OCI-LY3 (cell line): Measurements from ENCODE around the gene TTLL5.

Source experiments
- H2AFZ ChIP-seq: fragments of 200-600, 300-600 bp; shearing (Covaris generic); 2 replicates; pipeline ENCODE4 v1.6.0; 2014; ENCODE audit warnings: antibody characterized with exemption, low read depth, low read length
- H3K27ac ChIP-seq: fragments of 200-600, 300-600 bp; sonication (generic); 2 replicates; pipeline ENCODE4 v1.5.1; 2014; ENCODE audit warnings: mild to moderate bottlenecking, low read length, moderate library complexity, mixed read lengths
- H3K27me3 ChIP-seq: fragments of 200-600, 300-600 bp; sonication (generic); 2 replicates; pipeline ENCODE4 v1.6.1; 2014; ENCODE audit warnings: low read depth, low read length, mixed read lengths
- H3K36me3 ChIP-seq: fragments of 200-600, 300-600 bp; sonication (generic); replicated peaks from 2 replicates; pipeline ENCODE3; 2014; ENCODE audit warnings: low read depth, low read length, mixed read lengths
- H3K4me1 ChIP-seq: fragments of 300-600, 200-600 bp; sonication (generic); 2 replicates; pipeline ENCODE4 v1.6.1; 2014; ENCODE audit warnings: low read length, mixed read lengths
- H3K4me2 ChIP-seq: fragments of 200-600, 300-600 bp; sonication (generic); 2 replicates; pipeline ENCODE4 v1.6.1; 2014; ENCODE audit warnings: low read length, mixed read lengths
- H3K4me3 ChIP-seq: fragments of 300-600, 200-600 bp; sonication (generic); 2 replicates; pipeline ENCODE4 v1.5.1; 2014; ENCODE audit warnings: antibody characterized with exemption, mild to moderate bottlenecking, low read length, moderate library complexity
- H3K79me2 ChIP-seq: fragments of 300-600, 200-600 bp; shearing (Covaris generic); 2 replicates; pipeline ENCODE4 v1.6.1; 2014; ENCODE audit warnings: mild to moderate bottlenecking, low read length, mixed read lengths
- H3K9ac ChIP-seq: fragments of 300-600, 200-600 bp; shearing (Covaris generic); 2 replicates; pipeline ENCODE4 v1.6.0; 2014; ENCODE audit warnings: mild to moderate bottlenecking, low read length, moderate library complexity
- H3K9me3 ChIP-seq: fragments of 200-600, 300-600 bp; shearing (Covaris generic); 2 replicates; pipeline ENCODE4 v1.6.1; 2014; ENCODE audit warnings: low read length, mixed read lengths; ENCODE audit not compliant: insufficient read depth
- H4K20me1 ChIP-seq: fragments of 200-600, 300-600 bp; sonication (generic); 2 replicates; pipeline ENCODE4 v1.6.1; 2016; ENCODE audit warnings: low read length, mixed read lengths; ENCODE audit not compliant: insufficient read depth
- CTCF ChIP-seq: fragments of 200-600, 300-600 bp; sonication (generic); IDR thresholded peaks from 2 replicates; pipeline ENCODE4 v1.5.1; 2014; ENCODE audit warnings: antibody characterized with exemption, low read length, low read depth
- EZH2phosphoT487 ChIP-seq: fragments of 200-600 bp; shearing (Covaris generic); IDR thresholded peaks from 2 replicates; pipeline ENCODE4 v1.6.1; 2018; ENCODE audit warnings: antibody characterized with exemption, mixed run types, low read depth

TTLL5 gene

DNA sequence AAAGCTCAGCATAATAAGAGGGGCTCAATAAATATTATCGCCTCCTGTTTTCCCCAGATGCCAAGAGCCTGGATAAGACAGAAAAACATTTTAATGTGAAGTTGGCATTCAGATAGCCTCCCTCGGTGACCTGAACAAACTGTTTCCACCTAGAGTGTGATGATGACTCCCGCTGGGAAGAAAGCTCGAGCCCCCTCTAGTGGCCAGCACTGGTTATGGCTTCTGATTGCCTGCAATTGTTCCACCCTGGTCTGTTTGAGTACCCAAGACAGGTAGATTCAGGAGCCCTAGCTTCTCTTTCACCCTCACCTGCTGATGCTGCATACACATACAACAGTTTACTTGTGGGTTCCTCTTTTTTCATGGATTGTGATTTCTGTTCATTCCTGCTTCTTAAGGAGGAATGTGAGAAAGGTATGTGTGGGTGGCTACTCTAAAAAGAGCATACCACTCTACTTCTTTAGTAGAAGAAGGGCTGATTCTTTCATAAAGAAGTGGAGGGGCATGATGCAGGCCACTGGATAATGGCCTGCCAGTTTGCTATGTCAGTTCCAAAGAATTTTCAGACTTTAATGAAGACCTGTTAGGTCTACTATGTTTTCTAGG lies 6.8 kb upstream of the TTLL5 start:
- H3K4me3 ChIP-seq, result no peak overlapping the region
- H3K36me3 ChIP-seq, result peaks cover 77% of the 10 kb centered on the region
- H4K20me1 ChIP-seq, result 0 out of 2 replicates have a peak, but pooled peaks cover 5% of the 10 kb centered on the region
- peaks cover 2% of the 10 kb centered on the region for H3K4me1 ChIP-seq
- no peaks in the 10 kb centered on the region for H3K27me3 ChIP-seq
- no peak overlapping the region for H3K9ac ChIP-seq
- H3K4me2 ChIP-seq, result no peak overlapping the region
- peaks cover 19% of the 10 kb centered on the region for H3K79me2 ChIP-seq
- H3K27ac ChIP-seq, result peak overlapping the region; percentile 7; the same call in 1 of the 2 replicates
- TF ChIP-seq EZH2phosphoT487 (no peak), CTCF (peak; percentile 95)
- no peak overlapping the region for H2AFZ ChIP-seq
- no peaks in the 10 kb centered on the region for H3K9me3 ChIP-seq

- no peak overlapping the region for H3K4me3 ChIP-seq
- no peak overlapping the region for H2AFZ ChIP-seq
- H4K20me1 ChIP-seq, result 0 out of 2 replicates have a peak, but pooled peaks cover 5% of the 10 kb centered on the region
- H3K27me3 ChIP-seq, result no peaks in the 10 kb centered on the region
- H3K4me1 ChIP-seq, result peaks cover 8% of the 10 kb centered on the region
- H3K27ac ChIP-seq, result no peak overlapping the region
- TF ChIP-seq CTCF (no peak), EZH2phosphoT487 (no peak)
- H3K4me2 ChIP-seq, result no peak overlapping the region
- peaks cover 29% of the 10 kb centered on the region for H3K79me2 ChIP-seq
- no peak overlapping the region for H3K9ac ChIP-seq
- no peaks in the 10 kb centered on the region for H3K9me3 ChIP-seq
- H3K36me3 ChIP-seq, result peaks cover 67% of the 10 kb centered on the region
Measured at GRCh38 chr14:75655235-75655634, 5.8 kb upstream of the TTLL5 start.

DNA sequence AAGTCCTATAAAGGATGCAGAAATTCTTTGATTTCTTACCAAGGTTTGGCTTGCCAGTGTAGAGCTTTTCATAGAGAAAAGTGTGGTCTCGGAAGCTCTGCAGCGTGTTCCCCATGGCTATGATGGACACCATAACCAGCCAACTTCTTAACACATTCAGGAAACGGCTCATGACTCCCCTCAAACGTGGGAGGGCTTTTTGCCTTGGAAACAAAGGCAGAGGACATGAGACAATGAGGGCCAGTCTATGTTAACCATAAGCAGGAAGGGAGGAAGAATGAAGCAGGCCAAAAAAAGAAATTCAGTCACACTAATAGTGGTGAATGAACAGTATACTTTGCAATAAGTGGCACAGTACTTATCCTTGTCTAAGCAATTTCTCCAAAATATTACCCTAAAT lies 3.7 kb upstream of the TTLL5 start:
- Histone ChIP-seq H3K4me1 (peaks cover 11% of the 10 kb centered on the region), H3K9ac (no peak overlapping the region), H3K4me2 (no peak overlapping the region), H3K27me3 (no peaks in the 10 kb centered on the region), H3K4me3 (no peak overlapping the region), H3K79me2 (peaks cover 44% of the 10 kb centered on the region), H4K20me1 (0 out of 2 replicates have a peak, but pooled peaks cover 5% of the 10 kb centered on the region), H3K9me3 (no peaks in the 10 kb centered on the region), H3K27ac (no peak overlapping the region), H3K36me3 (peaks cover 47% of the 10 kb centered on the region), H2AFZ (no peak overlapping the region)
- TF ChIP-seq EZH2phosphoT487, result no peak
- no peak for TF ChIP-seq CTCF

GRCh38 chr14:75658957-75659356 lies 2.1 kb upstream of the TTLL5 start:
- Histone ChIP-seq H3K4me3 (no peak overlapping the region), H3K36me3 (peaks cover 40% of the 10 kb centered on the region), H2AFZ (no peak overlapping the region), H3K79me2 (peaks cover 45% of the 10 kb centered on the region), H3K4me2 (no peak overlapping the region), H3K4me1 (peaks cover 10% of the 10 kb centered on the region), H4K20me1 (0 out of 2 replicates have a peak, but pooled peaks cover 5% of the 10 kb centered on the region), H3K27ac (no peak overlapping the region), H3K9ac (no peak overlapping the region), H3K27me3 (no peaks in the 10 kb centered on the region), H3K9me3 (no peaks in the 10 kb centered on the region)
- TF ChIP-seq CTCF (no peak), EZH2phosphoT487 (no peak)
